Astrocyte of the spinal cord (primary cell): ENCODE data around the gene PIGU.

ENCODE experiments used
- DNase-seq: peaks from one replicate; pipeline ENCODE4 v3.0.0; 2011; ENCODE audit warnings: low read depth, low spot score
- H3K4me3 ChIP-seq: 2 replicates; pipeline ENCODE4 v1.5.1; 2011; ENCODE audit warnings: low read depth, mild to moderate bottlenecking, low read length, moderate library complexity
- CTCF ChIP-seq: IDR thresholded peaks from 2 replicates; pipeline ENCODE4 v1.5.1; 2012; ENCODE audit warnings: low read depth, mild to moderate bottlenecking, low read length, inconsistent platforms
- in situ Hi-C: cut with HindIII; loops from 2 replicates; pipeline ENCODE4 v1.10.0; 2017; ENCODE audit warnings: low sequenced_read_pairs

The PIGU gene

GRCh38 chr20:34558320-34559218 lies 118.3 kb downstream of the PIGU start, which contains the start of gene MAP1LC3A:
Gene MAP1LC3A, plus strand, starts transcription at chr20:34558718. Its CDS starts 151 bp downstream, at chr20:34558869.
- peak within 1 kb of the TSS; percentile 76 for H3K4me3 ChIP-seq
- peak; percentile 97 for DNase-seq
- in situ Hi-C loops: no loop called here
- TF ChIP-seq CTCF: no peak

DNA sequence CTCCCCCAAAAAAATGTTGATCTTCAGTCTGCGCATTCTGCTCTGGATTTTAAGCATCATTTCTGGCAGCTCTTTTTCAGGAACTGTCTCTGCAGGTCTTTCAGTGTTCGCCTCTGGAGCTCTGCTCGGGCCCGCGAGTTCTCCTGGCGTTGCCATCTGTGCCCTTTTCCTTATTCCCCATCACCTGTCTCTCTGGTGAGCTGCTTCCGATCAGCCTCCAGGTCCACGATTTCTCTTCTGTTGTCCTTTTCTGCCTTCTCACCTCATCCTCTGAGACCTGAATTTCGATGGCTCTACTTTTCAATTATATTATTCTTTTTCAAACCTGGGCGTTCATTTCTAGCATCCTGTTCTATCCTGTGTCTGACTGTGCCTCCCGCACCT lies 119.0 kb downstream of the PIGU start:
- TF ChIP-seq CTCF: no peak
- in situ Hi-C loops: no loop called here
- peak; percentile 13 for DNase-seq
- H3K4me3 ChIP-seq: peak overlapping the region; percentile 76

DNA sequence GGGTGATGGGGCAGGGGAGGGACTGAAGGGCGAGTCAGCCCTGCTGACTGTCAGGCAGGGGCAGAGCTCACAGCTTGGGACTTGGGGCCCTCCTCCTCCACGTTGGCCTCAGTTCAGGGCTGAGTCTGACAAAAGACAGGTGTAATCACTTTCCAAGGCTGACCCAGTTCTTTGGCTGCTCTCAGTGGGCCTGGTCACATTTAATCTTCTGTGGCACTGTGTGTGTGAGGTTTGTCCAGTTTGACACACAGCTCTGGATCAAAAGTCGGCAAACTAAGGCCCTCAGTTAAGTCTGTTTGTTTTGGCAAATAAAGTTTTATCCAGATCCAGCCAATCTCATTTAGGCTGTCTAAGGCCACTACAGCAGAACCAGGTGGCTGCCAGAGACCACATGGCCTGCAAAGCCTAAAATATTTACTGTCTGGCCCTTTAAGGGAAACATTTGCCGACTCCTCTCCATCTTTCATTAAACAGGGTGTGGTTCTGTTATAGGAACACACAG lies 123.5 kb downstream of the PIGU start:
- no peak for TF ChIP-seq CTCF
- DNase-seq: no peak

DNA sequence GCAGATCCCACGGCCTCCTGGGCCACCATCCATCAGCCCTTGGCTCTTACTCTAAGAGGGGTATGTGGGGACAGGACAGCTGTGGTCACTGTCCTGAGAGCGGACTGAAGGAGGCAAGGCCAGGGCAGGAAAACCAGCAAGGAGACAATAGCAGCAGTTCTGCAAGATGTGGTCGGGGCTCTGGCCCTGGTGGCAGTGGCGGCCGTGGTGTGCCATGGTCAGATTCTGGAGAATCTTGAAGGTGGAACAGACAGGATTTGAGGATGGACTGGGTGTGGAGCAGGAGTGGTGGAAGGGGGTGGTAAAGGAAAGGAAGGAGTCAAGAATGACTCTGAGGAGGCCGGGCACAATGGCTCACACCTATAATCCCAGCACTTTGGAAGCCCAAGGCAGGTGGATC lies 124.3 kb downstream of the PIGU start:
- no peak for DNase-seq
- no peak overlapping the region for H3K4me3 ChIP-seq
- no peak for TF ChIP-seq CTCF
- in situ Hi-C loops: no loop called here

More for the DNA sequence above, 123.5 kb downstream of the PIGU start:
- in situ Hi-C loops: no loop called here
- H3K4me3 ChIP-seq: no peak overlapping the region

GRCh38 chr20:34549929-34550305 lies 127.0 kb downstream of the PIGU start:
- TF ChIP-seq CTCF: no peak
- no peak for DNase-seq

GRCh38 chr20:34549291-34549928 lies 127.5 kb downstream of the PIGU start:
- TF ChIP-seq CTCF: no peak
- no peak overlapping the region for H3K4me3 ChIP-seq
- in situ Hi-C loops: no loop called here
- DNase-seq: no peak

More at GRCh38 chr20:34549929-34550305, 127.0 kb downstream of the PIGU start:
- no peak overlapping the region for H3K4me3 ChIP-seq
- in situ Hi-C loops: no loop called here
